ENCODE measurements around the gene ENO3. TPM values are rescaled to one million over a fixed set of nuclear protein-coding genes. Genes with fewer than 3 reads are reported as not detected.

The ENO3 gene
- total RNA-seq, 4 donors from 2014 or later, result 1,434 to 5,473 (median 3,204) TPM

- no peaks in the 10 kb centered on the region for H3K27me3 ChIP-seq
- peaks cover 36 to 44% of the 10 kb centered on the region in 2 donors for H3K4me1 ChIP-seq
- H3K36me3 ChIP-seq, result peaks cover 12 to 73% of the 10 kb centered on the region in 2 donors
- intact Hi-C loops (cut with DNase I; ENCODE audit: low total_unique reads) (loop anchor here (2.0 to 5.0 kb wide), 2 partner anchors 23 to 119 kb away; no protein-coding TSS in a partner anchor), in situ Hi-C loops (cut with MboI; ENCODE audit: low sequenced_read_pairs in 4 of 4) (no loop called here)
- TF ChIP-seq CTCF (IDR thresholded peaks at IDR 0.05 in 4 of 5, conservative IDR thresholded peaks at IDR 0.05 in 1 of 5), result no peak
- no peak for TF ChIP-seq POLR2A (IDR thresholded peaks at IDR 0.05)
- DNase-seq (peak; percentile 91 to 97), ATAC-seq (peak; percentile 67 to 68)
- peak overlapping the region in 1 of 4 donors; percentile 16 for H3K4me3 ChIP-seq
- peak overlapping the region; percentile 98 to 99 (median 99) for H3K27ac ChIP-seq
- no peaks in the 10 kb centered on the region for H3K9me3 ChIP-seq
Observed at GRCh38 chr17:5003214-5003867, 52.4 kb downstream of the ENO3 start.

Small RNAs within 50 kb of the gene (microRNA-seq; reads per million reads assigned to microRNA genes)
- gene MIR6864 (ENCODE audit: borderline replicate concordance in 2 of 2) (0 to 0.85 reads per million in 2 donors), gene MIR6865 (ENCODE audit: borderline replicate concordance in 2 of 2) (0 reads per million in 2 donors)

Other genes with a start within 250 kb of the ENO3 start
- gene PELP1, start 247.0 kb upstream of the ENO3 start, total RNA-seq, result 10 to 100 TPM; 31.5 to 46.8 (median 35.6) TPM
- 10 to 100 TPM in 1 of 4 donors, 1 to 10 TPM in 3; 5.5 to 11.8 (median 7.8) TPM for gene ARRB2, start 240.5 kb upstream of the ENO3 start, total RNA-seq
- 10 to 100 TPM; 29.4 to 58.5 (median 44.8) TPM for gene MED11, start 219.7 kb upstream of the ENO3 start, total RNA-seq
- not detected for gene ZMYND15, start 211.3 kb upstream of the ENO3 start, total RNA-seq
- 1 to 10 TPM; 1.2 to 2.1 (median 1.4) TPM for gene CXCL16, start 211.2 kb upstream of the ENO3 start, total RNA-seq
- under 1 TPM in 1 of 4 donors, not detected in 3; 0.64 TPM for gene TM4SF5, start 179.2 kb upstream of the ENO3 start, total RNA-seq
- gene VMO1, start 164.8 kb upstream of the ENO3 start, total RNA-seq, result 1 to 10 TPM in 3 of 4 donors, not detected in 1; 1.4 to 7.2 (median 3.8) TPM
- under 1 TPM in 1 of 4 donors, not detected in 3; 0.53 TPM for gene GLTPD2, start 162.2 kb upstream of the ENO3 start, total RNA-seq
- gene PSMB6, start 155.0 kb upstream of the ENO3 start, total RNA-seq, result 100 to 1,000 TPM; 365 to 662 (median 479) TPM
- 1 to 10 TPM; 2.8 to 5.8 (median 4.2) TPM for gene PLD2, start 144.0 kb upstream of the ENO3 start, total RNA-seq
- gene MINK1, start 117.8 kb upstream of the ENO3 start, total RNA-seq, result 10 to 100 TPM; 11.7 to 20.2 (median 15.3) TPM
- under 1 TPM in 2 of 4 donors, not detected in 2; 0.10 to 0.33 TPM for gene C17orf107, start 51.6 kb upstream of the ENO3 start, total RNA-seq
- 1 to 10 TPM in 1 of 4 donors, under 1 TPM in 2, not detected in 1; 0.33 to 1.9 (median 0.52) TPM for gene CHRNE, start 48.0 kb upstream of the ENO3 start, total RNA-seq
- not detected for gene GP1BA, start 18.8 kb upstream of the ENO3 start, total RNA-seq
- 100 to 1,000 TPM in 2 of 4 donors, 10 to 100 TPM in 2; 52.6 to 106 (median 81.7) TPM for gene SLC25A11, start 11.1 kb upstream of the ENO3 start, total RNA-seq
- gene RNF167, start 10.9 kb upstream of the ENO3 start, total RNA-seq, result 10 to 100 TPM; 51.2 to 99.5 (median 75.2) TPM
- gene PFN1, start 2.6 kb upstream of the ENO3 start, total RNA-seq, result 100 to 1,000 TPM; 304 to 750 (median 599) TPM
- gene SPAG7, start 16.7 kb downstream of the ENO3 start, total RNA-seq, result 100 to 1,000 TPM in 1 of 4 donors, 10 to 100 TPM in 3; 78.6 to 114 (median 91.0) TPM
- gene CAMTA2, start 36.6 kb downstream of the ENO3 start, total RNA-seq, result 10 to 100 TPM; 19.1 to 46.4 (median 36.4) TPM
- 1 to 10 TPM; 1.9 to 5.7 (median 4.3) TPM for gene INCA1, start 46.4 kb downstream of the ENO3 start, total RNA-seq
- 100 to 1,000 TPM; 327 to 543 (median 393) TPM for gene KIF1C, start 46.8 kb downstream of the ENO3 start, total RNA-seq
- not detected for gene SLC52A1, start 84.3 kb downstream of the ENO3 start, total RNA-seq
- 10 to 100 TPM in 1 of 4 donors, 1 to 10 TPM in 3; 6.1 to 11.4 (median 7.6) TPM for gene ZFP3, start 127.3 kb downstream of the ENO3 start, total RNA-seq
- 10 to 100 TPM in 1 of 4 donors, 1 to 10 TPM in 3; 5.8 to 13.5 (median 7.7) TPM for gene ZNF232, start 160.8 kb downstream of the ENO3 start, total RNA-seq
- gene USP6, start 164.9 kb downstream of the ENO3 start, total RNA-seq, result under 1 TPM; 0.26 to 0.97 (median 0.63) TPM
- 1 to 10 TPM; 1.1 to 6.7 (median 2.9) TPM for gene ZNF594, start 240.7 kb downstream of the ENO3 start, total RNA-seq

All from gastrocnemius medialis (tissue), 4 donors.